ENCODE results near the gene SLC7A6.

GRCh38 chr16:68215302-68215701, 49.0 kb upstream of the SLC7A6 start:
- no peak for TF ChIP-seq POLR2A (IDR thresholded peaks at IDR 0.05)
- TF ChIP-seq, protein P1, sequence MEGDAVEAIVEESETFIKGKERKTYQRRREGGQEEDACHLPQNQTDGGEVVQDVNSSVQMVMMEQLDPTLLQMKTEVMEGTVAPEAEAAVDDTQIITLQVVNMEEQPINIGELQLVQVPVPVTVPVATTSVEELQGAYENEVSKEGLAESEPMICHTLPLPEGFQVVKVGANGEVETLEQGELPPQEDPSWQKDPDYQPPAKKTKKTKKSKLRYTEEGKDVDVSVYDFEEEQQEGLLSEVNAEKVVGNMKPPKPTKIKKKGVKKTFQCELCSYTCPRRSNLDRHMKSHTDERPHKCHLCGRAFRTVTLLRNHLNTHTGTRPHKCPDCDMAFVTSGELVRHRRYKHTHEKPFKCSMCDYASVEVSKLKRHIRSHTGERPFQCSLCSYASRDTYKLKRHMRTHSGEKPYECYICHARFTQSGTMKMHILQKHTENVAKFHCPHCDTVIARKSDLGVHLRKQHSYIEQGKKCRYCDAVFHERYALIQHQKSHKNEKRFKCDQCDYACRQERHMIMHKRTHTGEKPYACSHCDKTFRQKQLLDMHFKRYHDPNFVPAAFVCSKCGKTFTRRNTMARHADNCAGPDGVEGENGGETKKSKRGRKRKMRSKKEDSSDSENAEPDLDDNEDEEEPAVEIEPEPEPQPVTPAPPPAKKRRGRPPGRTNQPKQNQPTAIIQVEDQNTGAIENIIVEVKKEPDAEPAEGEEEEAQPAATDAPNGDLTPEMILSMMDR (IDR thresholded peaks at IDR 0.05), result no peak

Measured in right lobe of liver (tissue), 4 donors.